ENCODE results near the gene FBXO33. TPM values are rescaled to one million over a fixed set of nuclear protein-coding genes. Genes with fewer than 3 reads are reported as not detected.

The FBXO33 gene
- total and polyA plus RNA-seq, 2 experiments from 2014 or later, result 9.0 to 21.4 TPM

- Histone ChIP-seq H4K20me1 (ENCODE audit: insufficient read depth) (no peaks in the 10 kb centered on the region), H3K9me3 (ENCODE audit: low read depth) (no peaks in the 10 kb centered on the region), H3K27me3 (replicated peaks; ENCODE audit: insufficient read depth) (no peaks in the 10 kb centered on the region), H3K4me3 (no peak overlapping the region), H3K9ac (no peak overlapping the region), H2AFZ (no peak overlapping the region), H3K27ac (no peak overlapping the region), H3K9me2 (ENCODE audit: insufficient read depth) (no peaks in the 10 kb centered on the region), H3F3A (ENCODE audit: insufficient read depth) (0 out of 2 replicates have a peak, but pooled peaks cover 15% of the 10 kb centered on the region), H3K36me3 (ENCODE audit: low read depth) (no peaks in the 10 kb centered on the region), H3K4me2 (ENCODE audit: unreplicated experiment) (no peak overlapping the region), H3K79me2 (ENCODE audit: insufficient read depth) (peaks cover 83% of the 10 kb centered on the region), H3K4me1 (ENCODE audit: insufficient read depth) (peaks cover 42% of the 10 kb centered on the region)
- in situ Hi-C loops (cut with MboI), result no loop called here
- no peak for DNase-seq
- TF ChIP-seq EZH2 (IDR thresholded peaks at IDR 0.05; ENCODE audit: insufficient read depth, poor library complexity, severe bottlenecking) (no peak), EZH2phosphoT487 (IDR thresholded peaks at IDR 0.05; ENCODE audit: insufficient read depth, low read depth) (no peak)
- WGBS, 2 experiments (ENCODE audit: low coverage in 1 of 2, low lambda C conversion rate in 2 of 2, missing lambda C conversion rate in 2 of 2), result 87 to 90% methylated on average over 8 of the region's 8 CpGs
Observed at GRCh38 chr14:39428118-39428517, 4.1 kb downstream of the FBXO33 start.

- TF ChIP-seq EZH2 (IDR thresholded peaks at IDR 0.05; ENCODE audit: insufficient read depth, poor library complexity, severe bottlenecking), result no peak
- no peak for TF ChIP-seq EZH2phosphoT487 (IDR thresholded peaks at IDR 0.05; ENCODE audit: insufficient read depth, low read depth)
- Histone ChIP-seq H3K79me2 (ENCODE audit: insufficient read depth) (peaks cover 98% of the 10 kb centered on the region), H4K20me1 (ENCODE audit: insufficient read depth) (no peaks in the 10 kb centered on the region), H2AFZ (peak overlapping the region; percentile 57), H3K4me3 (peak overlapping the region; percentile 61), H3K9ac (peak overlapping the region; percentile 51), H3K36me3 (ENCODE audit: low read depth) (no peaks in the 10 kb centered on the region), H3K4me1 (ENCODE audit: insufficient read depth) (peaks cover 42% of the 10 kb centered on the region), H3K9me3 (ENCODE audit: low read depth) (no peaks in the 10 kb centered on the region), H3K27ac (peak overlapping the region; percentile 48), H3K27me3 (replicated peaks; ENCODE audit: insufficient read depth) (no peaks in the 10 kb centered on the region), H3K9me2 (ENCODE audit: insufficient read depth) (no peaks in the 10 kb centered on the region), H3K4me2 (ENCODE audit: unreplicated experiment) (peak overlapping the region; percentile 84), H3F3A (ENCODE audit: insufficient read depth) (0 out of 2 replicates have a peak, but pooled peaks cover 10% of the 10 kb centered on the region)
- in situ Hi-C loops (cut with MboI), result no loop called here
- whole genome bisulfite sequencing, 2 experiments (ENCODE audit: low coverage in 1 of 2, low lambda C conversion rate in 2 of 2, missing lambda C conversion rate in 2 of 2), result 6 to 9% methylated on average over 7 of the region's 7 CpGs
- DNase-seq, result peak; percentile 80
Observed at GRCh38 chr14:39426605-39427004, 5.6 kb downstream of the FBXO33 start.

- no peak for DNase-seq
- peak overlapping the region; percentile 84 for H3K4me2 ChIP-seq (ENCODE audit: unreplicated experiment)
- peak overlapping the region; percentile 51 for H3K9ac ChIP-seq
- H3K27ac ChIP-seq, result peak overlapping the region; percentile 48
- H2AFZ ChIP-seq, result peak overlapping the region; percentile 57; the same call in 1 of the 2 replicates
- peaks cover 42% of the 10 kb centered on the region for H3K4me1 ChIP-seq (ENCODE audit: insufficient read depth)
- no peak for TF ChIP-seq EZH2phosphoT487 (IDR thresholded peaks at IDR 0.05; ENCODE audit: insufficient read depth, low read depth)
- TF ChIP-seq EZH2 (IDR thresholded peaks at IDR 0.05; ENCODE audit: insufficient read depth, poor library complexity, severe bottlenecking), result no peak
- no peaks in the 10 kb centered on the region for H4K20me1 ChIP-seq (ENCODE audit: insufficient read depth)
- in situ Hi-C loops (cut with MboI), result no loop called here
- H3K4me3 ChIP-seq, result peak overlapping the region; percentile 61
- H3K27me3 ChIP-seq (replicated peaks; ENCODE audit: insufficient read depth), result no peaks in the 10 kb centered on the region
- no peaks in the 10 kb centered on the region for H3K9me3 ChIP-seq (ENCODE audit: low read depth)
- 0 out of 2 replicates have a peak, but pooled peaks cover 10% of the 10 kb centered on the region for H3F3A ChIP-seq (ENCODE audit: insufficient read depth)
- H3K36me3 ChIP-seq (ENCODE audit: low read depth), result no peaks in the 10 kb centered on the region
- H3K9me2 ChIP-seq (ENCODE audit: insufficient read depth), result no peaks in the 10 kb centered on the region
- H3K79me2 ChIP-seq (ENCODE audit: insufficient read depth), result peaks cover 98% of the 10 kb centered on the region
- 97 to 99% methylated on average over 3 of the region's 3 CpGs for WGBS, 2 experiments (ENCODE audit: low coverage in 1 of 2, low lambda C conversion rate in 2 of 2, missing lambda C conversion rate in 2 of 2)
Observed at GRCh38 chr14:39425947-39426346, 6.3 kb downstream of the FBXO33 start.

GRCh38 chr14:39423793-39424192, 8.4 kb downstream of the FBXO33 start:
- Histone ChIP-seq H3K36me3 (ENCODE audit: low read depth) (no peaks in the 10 kb centered on the region), H3K4me3 (no peak overlapping the region), H3K27me3 (replicated peaks; ENCODE audit: insufficient read depth) (no peaks in the 10 kb centered on the region), H3K4me1 (ENCODE audit: insufficient read depth) (peaks cover 35% of the 10 kb centered on the region), H3K9me3 (ENCODE audit: low read depth) (no peaks in the 10 kb centered on the region), H3K4me2 (ENCODE audit: unreplicated experiment) (no peak overlapping the region), H4K20me1 (ENCODE audit: insufficient read depth) (no peaks in the 10 kb centered on the region), H2AFZ (no peak overlapping the region), H3K79me2 (ENCODE audit: insufficient read depth) (peaks cover 98% of the 10 kb centered on the region), H3K27ac (no peak overlapping the region), H3K9ac (no peak overlapping the region), H3K9me2 (ENCODE audit: insufficient read depth) (no peaks in the 10 kb centered on the region), H3F3A (ENCODE audit: insufficient read depth) (peaks cover 16% of the 10 kb centered on the region)
- DNase-seq, result no peak
- 82 to 92% methylated on average over 3 of the region's 3 CpGs for WGBS, 2 experiments (ENCODE audit: low coverage in 1 of 2, low lambda C conversion rate in 2 of 2, missing lambda C conversion rate in 2 of 2)
- TF ChIP-seq EZH2phosphoT487 (IDR thresholded peaks at IDR 0.05; ENCODE audit: insufficient read depth, low read depth) (no peak), EZH2 (IDR thresholded peaks at IDR 0.05; ENCODE audit: insufficient read depth, poor library complexity, severe bottlenecking) (no peak)
- in situ Hi-C loops (cut with MboI), result no loop called here

- in situ Hi-C loops (cut with MboI), result no loop called here
- no peak overlapping the region for H3K9ac ChIP-seq
- H3K4me3 ChIP-seq, result no peak overlapping the region
- H2AFZ ChIP-seq, result no peak overlapping the region
- TF ChIP-seq EZH2 (IDR thresholded peaks at IDR 0.05; ENCODE audit: insufficient read depth, poor library complexity, severe bottlenecking) (no peak), EZH2phosphoT487 (IDR thresholded peaks at IDR 0.05; ENCODE audit: insufficient read depth, low read depth) (no peak)
- H3K4me1 ChIP-seq (ENCODE audit: insufficient read depth), result peaks cover 35% of the 10 kb centered on the region
- H3K9me3 ChIP-seq (ENCODE audit: low read depth), result no peaks in the 10 kb centered on the region
- peaks cover 17% of the 10 kb centered on the region for H3F3A ChIP-seq (ENCODE audit: insufficient read depth)
- no peak overlapping the region for H3K27ac ChIP-seq
- H3K27me3 ChIP-seq (replicated peaks; ENCODE audit: insufficient read depth), result no peaks in the 10 kb centered on the region
- peaks cover 97% of the 10 kb centered on the region for H3K79me2 ChIP-seq (ENCODE audit: insufficient read depth)
- H3K4me2 ChIP-seq (ENCODE audit: unreplicated experiment), result no peak overlapping the region
- H4K20me1 ChIP-seq (ENCODE audit: insufficient read depth), result no peaks in the 10 kb centered on the region
- DNase-seq, result no peak
- H3K36me3 ChIP-seq (ENCODE audit: low read depth), result no peaks in the 10 kb centered on the region
- no peaks in the 10 kb centered on the region for H3K9me2 ChIP-seq (ENCODE audit: insufficient read depth)
Observed at GRCh38 chr14:39422243-39422642, 10.0 kb downstream of the FBXO33 start.

Measured in GM23248 (cell line).